H1 (cell line): ENCODE measurements around the gene TTPAL. TPM values are rescaled to one million over a fixed set of nuclear protein-coding genes. Genes with fewer than 3 reads are reported as not detected.

Experiments used
- CTCF ChIA-PET: fragments of 300-600 bp; sonication (Branson Sonifier 250); formaldehyde crosslinking; loops from one replicate; lab custom pipeline; 2021; ENCODE audit not compliant: partially characterized antibody; lab: Charles Lee
- POLR2A ChIA-PET: fragments of 300-600 bp; sonication (Branson Sonifier 250); formaldehyde crosslinking; loops from one replicate; lab custom pipeline; 2021; ENCODE audit warnings: inconsistent platforms; ENCODE audit not compliant: partially characterized antibody; lab: Charles Lee
- DNase-seq, 2 experiments: peaks; one replicate each; pipeline versions ENCODE4 v3.0.0 to v3.0.0-alpha.2; 2010 to 2022; ENCODE audit warnings: low spot score in 2 of 2, low read depth in 1 of 2, mixed read lengths in 1 of 2
- FAIRE-seq: peaks from 2 replicates; lab custom pipeline; 2011; peaks lifted over from hg19 to GRCh38; lab: Jason Lieb, UNC
- H2AFZ ChIP-seq: 2 replicates; pipeline ENCODE4 v1.8.1; 2012; ENCODE audit warnings: low read length, inconsistent platforms
- H2AK5ac ChIP-seq: 2 replicates; pipeline ENCODE4 v1.6.1; 2013; ENCODE audit warnings: low read depth, low read length
- H2BK120ac ChIP-seq: replicated peaks from 2 replicates; pipeline ENCODE3; 2013; ENCODE audit warnings: low read depth, low read length, inconsistent platforms
- H2BK12ac ChIP-seq: 2 replicates; pipeline ENCODE4 v1.6.1; 2013; ENCODE audit warnings: low read depth, low read length
- H2BK15ac ChIP-seq: 2 replicates; pipeline ENCODE4 v1.6.1; 2013; ENCODE audit warnings: low read length
- H2BK20ac ChIP-seq: 2 replicates; pipeline ENCODE4 v1.6.1; 2013; ENCODE audit warnings: low read length
- H2BK5ac ChIP-seq: 2 replicates; pipeline ENCODE4 v1.6.1; 2013; ENCODE audit warnings: low read depth, low read length
- H3K14ac ChIP-seq: 2 replicates; pipeline ENCODE4 v1.6.1; 2013; ENCODE audit warnings: inconsistent platforms; ENCODE audit not compliant: insufficient read length
- H3K18ac ChIP-seq: 2 replicates; pipeline ENCODE4 v1.6.1; 2013; ENCODE audit warnings: low read length; ENCODE audit errors: extremely low read depth
- H3K23ac ChIP-seq: 2 replicates; pipeline ENCODE4 v1.6.1; 2013; ENCODE audit warnings: inconsistent platforms; ENCODE audit not compliant: insufficient read length
- H3K23me2 ChIP-seq: 2 replicates; pipeline ENCODE4 v1.6.1; 2013; ENCODE audit warnings: low read depth, low read length
- H3K27ac ChIP-seq: 2 replicates; pipeline ENCODE4 v1.6.1; 2011; ENCODE audit warnings: low read depth, low read length, inconsistent platforms
- H3K27me3 ChIP-seq, 4 experiments: replicated peaks in 1 of 4; 1 replicate in 1 of 4; 2 replicates in 3 of 4; pipeline versions ENCODE4 v1.6.1 to v1.8.1; 2011 to 2013; ENCODE audit warnings: low read length in 3 of 4, mild to moderate bottlenecking in 3 of 4, inconsistent platforms in 2 of 4, mixed read lengths in 2 of 4, moderate library complexity in 1 of 4; ENCODE audit not compliant: control insufficient read depth in 3 of 4, insufficient read depth in 3 of 4; ENCODE audit errors: extremely low read depth in 1 of 4
- H3K36me3 ChIP-seq, 4 experiments: 2 replicates each; pipeline versions ENCODE4 v1.6.1 to v1.8.1; 2011 to 2013; ENCODE audit warnings: mild to moderate bottlenecking in 4 of 4, low read length in 3 of 4, moderate library complexity in 2 of 4, control low read depth in 1 of 4, inconsistent platforms in 1 of 4; ENCODE audit not compliant: insufficient read depth in 4 of 4, control insufficient read depth in 2 of 4
- H3K4ac ChIP-seq: replicated peaks from 2 replicates; pipeline ENCODE3; 2013; ENCODE audit warnings: low read length, low read depth, mixed read lengths, inconsistent platforms; ENCODE audit not compliant: insufficient read length
- H3K4me1 ChIP-seq, 4 experiments: replicated peaks in 1 of 4; 1 replicate in 1 of 4; 2 replicates in 3 of 4; pipeline versions ENCODE4 v1.6.1 to v1.8.1; 2011 to 2013; ENCODE audit warnings: low read length in 3 of 4, inconsistent platforms in 2 of 4, mixed read lengths in 1 of 4; ENCODE audit not compliant: insufficient read depth in 4 of 4, control insufficient read depth in 3 of 4
- H3K4me2 ChIP-seq, 2 experiments: 2 replicates each; pipeline versions ENCODE4 v1.6.1 to v1.8.1; 2011 to 2013; ENCODE audit warnings: low read depth in 2 of 2, low read length in 2 of 2, control low read depth in 1 of 2, inconsistent platforms in 1 of 2, mild to moderate bottlenecking in 1 of 2; ENCODE audit not compliant: insufficient read depth in 1 of 2
- H3K4me3 ChIP-seq, 4 experiments: fragments of 200-600, 300-600 bp in 1 of 4; sonication (generic), shearing (Covaris generic), sonication (Bioruptor Twin) in 1 of 4; 2 replicates each; pipeline versions ENCODE4 v1.5.1 to v1.8.1; 2011 to 2016; ENCODE audit warnings: low read length in 4 of 4, low read depth in 3 of 4, control low read depth in 2 of 4, inconsistent platforms in 2 of 4, mild to moderate bottlenecking in 2 of 4, mixed read lengths in 1 of 4, moderate library complexity in 1 of 4; ENCODE audit not compliant: insufficient read depth in 2 of 4; ENCODE audit errors: extremely low read depth in 1 of 4
- H3K56ac ChIP-seq: replicated peaks from 2 replicates; pipeline ENCODE3; 2013; ENCODE audit warnings: low read depth, mild to moderate bottlenecking, mixed read lengths, low read length, inconsistent platforms; ENCODE audit not compliant: insufficient read length
- H3K79me1 ChIP-seq: 2 replicates; pipeline ENCODE4 v1.6.1; 2013; ENCODE audit warnings: low read depth, low read length, control low read depth
- H3K79me2 ChIP-seq, 2 experiments: 2 replicates each; pipeline versions ENCODE4 v1.6.1 to v1.8.1; 2012 to 2013; ENCODE audit warnings: low read length in 2 of 2, mild to moderate bottlenecking in 2 of 2, inconsistent platforms in 1 of 2; ENCODE audit not compliant: insufficient read depth in 2 of 2, control insufficient read depth in 1 of 2
- H3K9ac ChIP-seq, 4 experiments: replicated peaks in 1 of 4; 1 replicate in 1 of 4; 2 replicates in 3 of 4; pipeline versions ENCODE4 v1.6.1 to v1.8.1; 2011 to 2013; ENCODE audit warnings: low read depth in 3 of 4, low read length in 3 of 4, control low read depth in 2 of 4, mild to moderate bottlenecking in 2 of 4, moderate library complexity in 2 of 4, inconsistent platforms in 1 of 4; ENCODE audit errors: extremely low read depth in 1 of 4
- H3K9me3 ChIP-seq, 2 experiments: 2 replicates each; pipeline versions ENCODE4 v1.6.1 to v1.8.1; 2012 to 2013; ENCODE audit warnings: mild to moderate bottlenecking in 2 of 2, moderate library complexity in 2 of 2, control low read depth in 1 of 2, inconsistent platforms in 1 of 2, low read depth in 1 of 2, low read length in 1 of 2, mixed read lengths in 1 of 2; ENCODE audit not compliant: insufficient read depth in 2 of 2
- H4K20me1 ChIP-seq, 2 experiments: replicated peaks in 1 of 2; 2 replicates each; pipeline versions ENCODE3 to v1.8.1; 2011 to 2013; ENCODE audit warnings: inconsistent platforms in 2 of 2, low read length in 2 of 2, mild to moderate bottlenecking in 1 of 2; ENCODE audit not compliant: insufficient read depth in 2 of 2, control insufficient read depth in 1 of 2
- H4K5ac ChIP-seq: 2 replicates; pipeline ENCODE4 v1.6.1; 2013; ENCODE audit warnings: low read length, low read depth, mixed read lengths, inconsistent platforms; ENCODE audit not compliant: insufficient read length
- H4K8ac ChIP-seq: 2 replicates; pipeline ENCODE4 v1.8.0; 2013; ENCODE audit warnings: mild to moderate bottlenecking, moderate library complexity, low read length, inconsistent platforms; ENCODE audit not compliant: insufficient read depth; ENCODE audit errors: extremely low read depth
- H4K91ac ChIP-seq: replicated peaks from 2 replicates; pipeline ENCODE3; 2013; ENCODE audit warnings: low read length, mixed read lengths, inconsistent platforms; ENCODE audit not compliant: insufficient read length
- BCL11A ChIP-seq, 2 experiments: IDR thresholded peaks; one replicate each; pipeline ENCODE4 v1.6.1; 2011; ENCODE audit warnings: low read depth in 2 of 2, low read length in 2 of 2, mild to moderate bottlenecking in 2 of 2
- CBX8 ChIP-seq: fragments of 300-800, 300-1000 bp; sonication (generic); IDR thresholded peaks from 2 replicates; pipeline ENCODE4 v1.7.1; 2016; ENCODE audit warnings: low read depth, low read length, borderline replicate concordance
- E2F6 ChIP-seq: IDR thresholded peaks from 2 replicates; pipeline ENCODE4 v1.6.1; 2012; ENCODE audit warnings: inconsistent platforms
- GTF2F1 ChIP-seq: IDR thresholded peaks from 2 replicates; pipeline ENCODE4 v1.6.1; 2012; ENCODE audit warnings: low read depth, low read length, improper control_type of control experiment, borderline replicate concordance
- JUN ChIP-seq: IDR thresholded peaks from 2 replicates; pipeline ENCODE4 v1.6.1; 2011; ENCODE audit warnings: low read depth, mild to moderate bottlenecking, improper control_type of control experiment, low read length
- POLR2A ChIP-seq, 2 experiments: IDR thresholded peaks; 1 replicate in 1 of 2; 2 replicates in 1 of 2; pipeline ENCODE4 v1.6.1; 2011; ENCODE audit warnings: low read depth in 2 of 2, low read length in 2 of 2, mild to moderate bottlenecking in 2 of 2; ENCODE audit errors: control extremely low read depth in 1 of 2
- RFX5 ChIP-seq: IDR thresholded peaks from 2 replicates; pipeline ENCODE4 v1.6.1; 2011; ENCODE audit warnings: low read depth, low read length, improper control_type of control experiment, borderline replicate concordance
- TBP ChIP-seq: IDR thresholded peaks from 2 replicates; pipeline ENCODE4 v1.6.1; 2011; ENCODE audit warnings: low read depth, low read length, improper control_type of control experiment
- WGBS, 2 experiments: shearing (Covaris generic) in 1 of 2; methylation state at CpG; one replicate each; pipeline versions ENCODE4 v1.1.6 to v1.1.7; 2013 to 2015; ENCODE audit warnings: low lambda C conversion rate in 2 of 2, mixed read lengths in 2 of 2, inconsistent platforms in 1 of 2, low coverage in 1 of 2, missing lambda C conversion rate in 1 of 2; ENCODE audit not compliant: insufficient replicate concordance in 2 of 2, insufficient coverage in 1 of 2, insufficient read length in 1 of 2; ENCODE audit errors: extremely low coverage in 1 of 2, missing lambda C conversion rate in 1 of 2; 5-methylcytosine and 5-hydroxymethylcytosine counted together
- polyA plus RNA-seq, 7 experiments: library from polyadenylated mRNA; depleted of rRNA in 3 of 7; stranded (reverse) in 5 of 7; unstranded in 2 of 7; fragments of >200 nt in 5 of 7; fragments of 200-250 nt in 2 of 7; gene quantifications; 1 replicate in 5 of 7; 2 replicates in 1 of 7; 4 replicates in 1 of 7; pipeline versions ENCODE4 v1.2.1 to v1.2.3, GENCODE V29; 2011 to 2013; ENCODE audit warnings: missing spikeins in 2 of 7, mixed read lengths in 2 of 7
- total RNA-seq: library from RNA; stranded (reverse); fragmentation: NEBNext Ultra II Directional; extraction: Animal tissue kit (Norgen Biotek cat#: 25700); gene quantifications from 2 replicates; pipeline ENCODE4 v1.2.1, GENCODE V29; 2021

The TTPAL gene
- total and polyA plus RNA-seq, 2 of the 8 experiments (the other 6 are each of a cell fraction or from before 2014, with no cell fraction given) = 2.8 to 14.0 TPM

GRCh38 chr20:44491635-44492395, 16.1 kb downstream of the TTPAL start:
- H4K5ac ChIP-seq = no peak overlapping the region
- H3K4me2 ChIP-seq = no peak overlapping the region
- H3K36me3 ChIP-seq = peaks cover 12 to 44% (median 32%) of the 10 kb centered on the region in 4 experiments; a peak in 6 of 8 replicates
- H2BK12ac ChIP-seq = no peak overlapping the region
- H3K79me1 ChIP-seq = no peaks in the 10 kb centered on the region; the same call in 1 of the 2 replicates
- DNase-seq (no peak), FAIRE-seq (no peak)
- POLR2A ChIA-PET = interaction anchor here (1.1 to 1.2 kb wide), 2 partner anchors 10 kb away, joined by 3 read pairs; no protein-coding TSS in a partner anchor
- H2AK5ac ChIP-seq = no peak overlapping the region
- H2BK120ac ChIP-seq = no peak overlapping the region
- no peak overlapping the region for H2AFZ ChIP-seq
- CTCF ChIA-PET = no interaction called here
- no peak overlapping the region for H3K4ac ChIP-seq
- no peaks in the 10 kb centered on the region for H3K4me1 ChIP-seq
- no peaks in the 10 kb centered on the region for H3K79me2 ChIP-seq
- H4K8ac ChIP-seq = no peak overlapping the region
- no peak overlapping the region for H3K56ac ChIP-seq
- no peaks in the 10 kb centered on the region for H3K23me2 ChIP-seq
- peaks cover 0 to 2% of the 10 kb centered on the region in 2 experiments for H4K20me1 ChIP-seq
- H3K23ac ChIP-seq = no peak overlapping the region
- no peak overlapping the region for H3K18ac ChIP-seq
- H3K9me3 ChIP-seq = no peaks in the 10 kb centered on the region
- H3K4me3 ChIP-seq = no peak overlapping the region
- WGBS, 2 experiments = 90% methylated on average over 5 of the region's 5 CpGs; no CpG with 5 or more reads in 1 of the 2 experiments
- H2BK20ac ChIP-seq = no peak overlapping the region
- H2BK5ac ChIP-seq = no peak overlapping the region
- H2BK15ac ChIP-seq = no peak overlapping the region
- TF ChIP-seq JUN = no peak
- no peak for TF ChIP-seq BCL11A (IDR thresholded peaks at IDR 0.05; ENCODE audit: low read depth in 2 of 2, low read length in 2 of 2)
- no peak for TF ChIP-seq TBP
- TF ChIP-seq E2F6 = no peak
- no peak for TF ChIP-seq CBX8
- no peak for TF ChIP-seq POLR2A (IDR thresholded peaks at IDR 0.05; ENCODE audit: control extremely low read depth in 1 of 2, low read depth in 2 of 2, low read length in 2 of 2)
- no peak for TF ChIP-seq GTF2F1
- no peak for TF ChIP-seq RFX5
- TF ChIP-seq, all 59 proteins: peak for 0
- Histone ChIP-seq H3K27ac (no peak overlapping the region; the same call in 1 of the 2 replicates), H3K27me3 (no peaks in the 10 kb centered on the region), H4K91ac (no peak overlapping the region), H3K14ac (no peak overlapping the region), H3K9ac (no peak overlapping the region)
